Superior temporal gyrus (tissue), 1 donor: ENCODE measurements around the gene PTPN4.

Experiments
- DNase-seq: peaks from one replicate; pipeline ENCODE4 v3.0.0-alpha.2; 2016; ENCODE audit errors: extremely low spot score

Gene PTPN4

DNA sequence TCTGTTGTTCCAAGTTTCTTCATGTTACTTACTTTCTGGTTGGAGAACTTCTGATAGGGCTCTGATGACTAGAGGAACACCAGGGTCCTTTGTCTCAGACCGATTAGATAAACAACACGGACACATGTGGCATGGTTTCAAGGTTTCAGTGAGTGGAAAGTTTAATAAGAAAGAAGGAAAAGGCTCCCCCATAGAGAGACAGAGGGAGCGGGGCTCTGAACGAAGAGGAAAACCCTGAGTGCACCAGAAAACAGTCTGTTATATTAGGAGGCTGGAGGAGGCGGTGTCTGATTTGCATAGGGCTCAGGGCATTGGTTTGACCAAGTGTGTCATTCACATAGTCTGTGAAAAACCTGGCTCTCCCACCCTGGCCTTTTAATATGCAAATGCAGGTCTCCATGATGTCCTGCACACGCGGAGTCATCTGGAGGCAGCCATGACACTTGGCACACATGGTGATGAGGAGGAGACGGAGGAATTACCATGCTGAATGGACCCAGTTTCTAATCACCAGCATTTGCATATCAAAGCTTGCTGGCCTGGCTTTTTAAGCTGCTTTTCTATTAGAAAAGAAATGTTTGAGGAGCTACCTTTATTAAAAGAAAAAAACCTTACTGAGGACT, 94.2 kb downstream of the PTPN4 start:
- DNase-seq, result no peak

DNA sequence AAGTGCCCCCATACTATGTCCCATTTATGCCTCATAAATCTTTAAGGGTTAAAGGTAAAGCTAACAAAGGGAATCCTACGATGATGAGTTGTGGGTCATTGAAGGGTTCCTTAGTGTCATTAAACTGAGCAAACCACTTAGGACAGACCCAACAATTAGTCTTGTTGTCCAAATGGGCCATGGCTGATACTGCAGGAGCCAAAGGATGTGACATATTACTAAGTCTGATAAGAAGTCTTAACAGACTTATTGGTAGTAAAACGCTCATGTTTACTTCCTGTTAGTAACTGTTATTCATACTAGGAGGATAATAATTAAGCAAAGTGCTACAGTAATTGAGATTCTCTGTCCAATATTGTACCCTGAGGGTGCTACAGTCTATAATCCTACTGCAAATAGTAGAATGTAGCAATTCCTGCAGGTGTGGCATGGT, 96.8 kb downstream of the PTPN4 start:
- DNase-seq, result no peak

DNA sequence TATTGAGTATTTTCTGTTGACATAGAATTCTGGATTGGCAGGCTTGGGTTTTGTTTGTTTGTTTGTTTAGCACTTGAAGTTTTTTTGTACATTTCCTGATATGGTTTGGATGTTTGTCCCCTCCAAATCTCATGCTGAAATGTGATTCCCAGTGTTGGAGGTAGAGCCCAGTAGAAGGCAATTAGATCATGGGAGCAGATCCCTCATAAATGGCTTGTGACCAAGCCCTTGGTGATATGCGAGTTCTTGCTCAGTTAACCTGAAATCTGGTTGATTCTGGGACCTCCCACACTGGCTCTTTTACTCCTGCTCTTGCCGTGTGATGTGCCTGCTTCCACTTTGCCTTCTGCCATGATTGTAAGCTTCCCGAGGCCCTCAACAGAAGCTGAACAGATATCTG, 98.0 kb downstream of the PTPN4 start:
- DNase-seq, result no peak

DNA sequence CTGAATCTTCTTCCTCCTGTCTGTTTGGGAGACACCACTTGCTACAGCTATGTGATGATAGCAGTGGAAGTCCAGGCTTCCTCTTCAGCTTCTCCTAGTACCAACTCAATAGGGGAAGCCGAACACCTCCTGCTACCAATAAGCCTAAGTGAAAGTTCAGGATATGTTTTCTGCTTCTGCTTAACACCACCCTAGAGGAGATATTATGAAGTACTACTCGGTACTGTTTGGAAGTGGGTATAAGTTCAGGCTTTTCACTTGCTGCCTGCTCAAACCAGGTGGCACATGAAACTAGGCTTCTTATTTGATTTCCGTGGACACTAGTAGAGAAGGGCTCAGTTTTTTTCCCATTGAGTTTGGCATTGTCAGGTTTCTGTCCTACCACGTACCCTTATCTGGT, 99.8 kb downstream of the PTPN4 start:
- no peak for DNase-seq

DNA sequence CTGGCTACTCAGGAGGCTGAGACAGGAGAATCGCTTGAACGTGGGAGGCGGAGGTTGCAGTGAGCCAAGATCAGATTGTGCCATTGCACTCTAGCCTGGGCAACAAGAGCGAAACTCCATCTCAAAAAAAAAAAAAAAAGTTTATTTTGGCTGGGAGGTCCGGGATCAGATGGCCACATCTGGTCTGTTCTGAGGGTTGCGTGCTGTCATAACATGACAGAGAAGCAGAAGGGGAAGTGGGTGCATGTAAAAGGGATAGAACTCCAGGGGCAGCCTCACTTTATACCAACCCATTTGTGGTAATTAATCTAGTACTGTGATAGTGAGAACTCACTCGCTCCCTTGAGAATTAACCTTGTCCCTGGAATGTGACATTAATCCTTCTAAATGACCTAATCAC, 101.2 kb downstream of the PTPN4 start:
- no peak for DNase-seq

DNA sequence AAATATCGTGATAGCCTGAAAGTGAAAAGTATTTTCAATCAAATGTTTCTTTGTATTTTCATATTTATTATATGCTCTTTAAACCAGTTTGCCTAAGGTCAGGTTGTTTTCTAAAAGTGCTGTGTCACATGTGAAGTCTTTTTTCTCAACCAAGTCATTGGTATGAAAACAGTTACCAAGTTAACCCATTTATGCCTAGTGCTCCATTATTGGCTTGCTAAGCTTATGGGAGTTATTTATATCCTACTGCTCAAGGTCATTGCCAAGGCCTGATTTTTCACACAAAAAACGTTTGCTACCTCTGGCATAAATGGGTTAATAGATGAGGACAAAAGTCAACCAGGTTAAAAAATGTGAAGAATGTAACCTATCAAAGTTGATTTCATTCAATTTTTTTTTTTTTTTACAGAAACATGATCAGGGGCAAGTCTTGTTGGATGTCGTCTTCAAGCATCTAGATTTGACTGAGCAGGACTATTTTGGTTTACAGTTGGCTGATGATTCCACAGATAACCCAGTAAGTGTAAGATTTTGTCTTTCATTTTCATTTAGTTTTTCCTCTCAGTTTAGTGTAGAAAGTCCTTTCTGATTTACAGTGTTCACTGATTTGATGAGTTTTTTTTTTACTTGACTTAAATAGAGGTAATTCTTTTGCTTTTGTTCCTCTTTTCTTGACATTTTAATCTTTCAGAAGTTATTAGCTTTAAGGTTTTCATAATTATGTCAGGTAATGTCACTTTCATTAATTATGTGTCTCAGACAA, 102.6 kb downstream of the PTPN4 start:
- no peak for DNase-seq

DNA sequence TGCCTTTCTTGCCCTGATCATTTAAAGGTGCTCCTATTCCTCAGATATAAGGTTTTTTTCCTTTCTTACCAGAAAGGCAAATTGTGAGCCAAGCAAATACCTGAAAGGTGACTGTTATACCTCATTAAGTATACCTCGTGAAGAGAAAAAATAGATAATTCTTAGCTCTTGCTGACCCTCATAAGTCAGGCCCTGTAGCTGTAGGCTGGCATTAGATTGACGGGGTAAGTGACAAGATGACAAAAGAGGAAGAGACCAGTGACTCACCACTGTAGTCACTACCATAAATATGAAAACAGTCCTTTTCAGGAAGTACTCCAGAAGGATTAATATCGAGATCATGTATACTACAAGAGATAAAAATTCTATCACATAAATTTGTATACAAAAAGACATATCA, 104.6 kb downstream of the PTPN4 start:
- no peak for DNase-seq

DNA sequence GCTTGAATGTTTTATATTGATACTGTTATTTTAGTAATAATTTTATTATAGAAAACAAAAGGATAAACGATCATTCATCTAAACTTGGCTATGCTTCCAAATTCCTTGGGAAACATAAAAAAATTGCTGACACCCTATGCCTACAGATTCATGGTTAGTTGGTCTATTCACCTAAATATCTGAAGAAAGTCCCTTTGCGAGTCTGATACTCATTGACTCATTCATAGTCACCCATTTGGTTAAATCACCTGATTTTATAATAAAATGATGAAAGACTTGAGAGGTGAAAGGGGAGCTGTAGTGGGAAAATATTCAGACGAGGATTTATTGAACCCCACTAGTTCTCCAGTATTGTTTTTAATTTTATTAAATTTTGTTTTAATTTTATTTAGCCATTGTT, 112.0 kb downstream of the PTPN4 start:
- no peak for DNase-seq

DNA sequence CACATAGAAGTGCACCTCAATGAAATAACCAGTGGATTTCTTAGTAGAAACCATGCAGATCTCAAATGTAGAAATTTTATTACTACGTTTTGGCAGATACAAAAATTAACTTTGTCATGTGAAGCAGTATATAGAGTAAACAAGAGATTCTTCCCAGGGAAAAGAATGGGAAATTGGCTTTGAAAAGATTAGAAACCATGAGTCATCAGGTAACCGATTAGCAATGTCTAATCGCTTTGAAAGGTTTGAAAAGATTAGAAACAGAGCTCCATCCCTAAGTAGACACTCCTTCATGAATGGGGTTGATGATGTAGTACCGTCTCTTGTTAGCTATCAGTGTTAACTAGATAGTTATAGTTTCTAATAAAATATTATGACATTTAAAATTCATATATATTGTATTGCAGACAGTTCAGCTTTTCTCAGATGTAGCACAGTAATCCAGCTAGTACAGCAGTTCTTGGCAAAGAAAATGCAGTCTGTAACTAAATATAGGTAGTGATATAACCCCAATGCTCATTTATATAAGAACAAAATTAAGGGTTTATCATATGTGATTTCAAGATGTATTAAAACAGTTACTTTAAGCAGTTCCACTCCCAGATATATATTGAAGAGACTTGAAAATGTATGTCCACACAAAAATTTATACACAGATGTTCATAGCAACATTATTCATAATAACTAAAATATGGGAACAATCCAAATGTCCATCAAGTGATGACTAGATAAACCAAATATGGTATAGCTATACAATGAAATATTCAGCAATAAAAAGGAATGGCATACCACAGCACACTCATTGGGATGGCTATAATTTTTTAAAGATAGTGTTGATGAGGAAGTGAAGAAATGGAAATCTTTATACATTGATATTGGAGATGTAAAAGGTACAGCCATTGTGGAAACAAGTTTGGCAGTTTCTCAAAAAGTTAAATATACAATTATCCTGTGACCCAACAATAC, 113.9 kb downstream of the PTPN4 start:
- no peak for DNase-seq

DNA sequence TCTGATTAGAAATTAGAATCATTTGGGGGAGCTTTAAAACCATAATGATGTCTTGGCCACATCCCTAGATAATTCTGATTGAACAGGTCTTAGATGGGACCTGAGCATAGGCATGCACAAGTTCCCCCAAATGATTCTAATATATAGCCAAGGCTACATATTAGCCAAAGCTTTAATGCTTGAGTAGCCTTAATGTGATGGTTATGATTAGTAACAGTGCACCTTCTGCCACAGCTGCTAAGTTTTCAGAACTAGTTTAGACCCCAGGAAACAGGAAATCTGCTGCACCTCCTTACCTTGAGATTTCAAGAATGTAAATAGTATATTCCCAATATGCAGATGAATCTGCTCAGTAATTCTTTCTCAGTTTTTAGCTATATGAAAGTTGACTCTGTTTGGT, 119.8 kb downstream of the PTPN4 start:
- DNase-seq, result no peak

DNA sequence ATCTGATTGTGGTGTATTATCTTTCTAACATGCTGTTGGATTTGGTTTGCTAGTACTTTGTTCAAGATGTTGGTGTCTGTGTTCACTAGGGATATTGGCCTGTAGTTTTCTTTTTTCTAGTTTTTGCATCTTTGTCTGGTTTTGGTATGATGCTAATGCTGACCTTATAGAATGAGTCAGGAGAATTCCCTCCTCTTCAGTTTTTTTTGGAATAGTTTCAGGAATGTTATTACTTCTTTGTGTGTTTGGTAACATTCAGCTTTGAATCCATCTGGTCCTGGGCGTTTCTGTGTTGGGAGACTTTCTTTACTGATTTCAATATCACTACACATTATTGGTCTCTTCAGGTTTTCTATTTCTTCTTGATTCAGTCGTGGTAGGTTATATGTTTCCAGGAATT, 129.0 kb downstream of the PTPN4 start:
- DNase-seq, result no peak

DNA sequence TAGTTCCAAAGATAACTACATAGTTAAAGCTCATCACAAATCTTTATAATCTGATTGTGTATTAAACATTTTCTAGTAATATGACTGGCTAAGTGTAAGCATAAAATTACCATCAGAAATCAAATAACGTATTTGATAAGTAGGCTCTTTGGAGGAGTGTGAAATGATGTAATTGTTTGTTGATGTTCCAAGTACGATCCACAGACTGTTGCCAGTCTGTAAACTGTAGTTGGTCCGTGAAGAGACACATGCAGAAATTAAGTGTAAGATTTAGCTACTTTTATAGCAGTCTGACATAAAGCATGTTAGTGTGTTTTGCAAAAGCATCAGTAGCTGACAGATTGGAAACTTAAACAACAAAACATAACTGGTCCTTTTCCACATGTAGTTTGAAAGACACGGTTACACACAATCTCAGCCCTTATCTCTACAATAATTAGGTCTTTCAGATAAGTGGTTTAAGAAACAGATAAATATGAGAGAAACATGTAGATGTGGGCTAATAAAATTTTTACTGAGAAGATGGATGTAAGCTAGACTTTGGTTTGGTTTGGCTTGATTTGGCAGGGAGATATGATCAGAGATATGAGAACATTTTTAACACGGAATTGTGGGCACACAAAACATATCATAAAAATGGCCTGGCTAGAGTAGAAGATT, 138.1 kb downstream of the PTPN4 start:
- DNase-seq, result no peak

DNA sequence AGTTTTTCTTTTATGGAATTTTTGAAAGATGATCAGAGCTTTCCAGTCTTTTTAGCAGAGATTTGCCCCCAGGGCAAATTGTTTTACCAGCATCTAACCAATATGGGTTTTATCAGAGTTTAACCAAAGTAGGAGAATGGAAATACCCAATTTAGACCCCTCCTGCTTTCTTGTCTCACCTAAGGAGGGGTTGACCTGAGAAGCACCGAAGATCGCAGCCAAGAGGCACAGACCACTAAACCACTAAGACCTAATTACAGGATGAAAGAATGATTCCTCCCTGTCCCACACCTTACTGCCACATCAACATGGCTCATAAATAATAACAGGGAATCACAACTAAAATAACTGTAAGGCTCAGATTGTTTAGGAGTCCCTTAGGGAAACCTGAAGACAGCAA, 141.3 kb downstream of the PTPN4 start:
- DNase-seq, result no peak

DNA sequence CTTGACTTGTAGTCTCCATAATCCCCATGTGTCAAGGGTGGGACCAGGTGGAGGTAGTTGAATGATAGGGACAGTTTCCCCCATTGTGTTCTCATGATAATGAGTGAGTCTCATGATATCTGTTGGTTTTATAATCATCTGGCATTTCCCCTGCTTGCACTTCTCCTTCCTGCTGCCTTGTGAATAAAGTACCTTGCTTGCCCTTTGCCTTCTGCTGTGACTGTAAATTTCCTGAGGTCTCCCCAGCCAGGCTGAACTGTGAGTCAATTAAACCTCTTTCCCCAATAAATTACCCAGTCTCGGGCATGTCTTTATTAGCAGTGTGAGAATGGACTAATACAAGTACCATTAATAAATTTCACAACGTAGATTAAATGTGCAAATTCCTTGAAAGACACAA, 150.8 kb downstream of the PTPN4 start:
- no peak for DNase-seq

DNA sequence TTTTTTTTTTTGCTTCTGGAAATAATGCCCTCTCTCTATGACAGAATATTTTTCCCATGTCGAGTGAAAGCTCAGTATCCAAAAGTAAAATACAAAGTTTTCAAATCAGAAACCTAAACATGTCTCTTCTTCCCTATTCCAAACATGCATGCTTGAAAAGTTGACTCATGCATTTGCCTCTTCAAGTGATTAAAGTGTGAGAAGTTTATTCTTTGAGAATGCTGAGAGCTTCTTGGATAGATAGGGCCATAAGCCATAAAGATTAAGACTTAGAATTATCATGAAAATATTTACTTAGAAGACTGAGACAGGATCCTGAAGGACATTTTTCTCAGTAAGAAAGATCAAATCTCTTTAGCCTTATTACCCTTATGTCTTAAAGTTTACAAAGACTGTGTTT, 154.5 kb downstream of the PTPN4 start:
- DNase-seq, result no peak

DNA sequence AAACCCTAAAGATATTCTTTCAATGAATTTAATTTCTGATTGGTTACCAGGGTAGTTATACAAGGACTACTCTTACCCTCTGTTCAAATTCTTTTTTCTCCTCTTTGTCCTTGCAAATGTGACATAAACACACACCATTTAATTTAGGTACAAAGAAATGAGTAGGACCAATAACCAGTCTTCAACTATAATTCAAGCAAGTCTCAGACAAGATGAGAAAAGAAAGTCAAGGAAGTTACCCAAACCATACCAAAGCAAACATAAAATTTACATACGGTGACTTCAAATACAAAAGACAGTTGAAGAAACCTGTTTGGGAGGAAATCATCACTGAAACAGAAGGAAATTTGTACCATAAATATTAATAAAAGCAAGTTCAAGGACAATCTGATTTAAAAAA, 162.1 kb downstream of the PTPN4 start:
- no peak for DNase-seq

DNA sequence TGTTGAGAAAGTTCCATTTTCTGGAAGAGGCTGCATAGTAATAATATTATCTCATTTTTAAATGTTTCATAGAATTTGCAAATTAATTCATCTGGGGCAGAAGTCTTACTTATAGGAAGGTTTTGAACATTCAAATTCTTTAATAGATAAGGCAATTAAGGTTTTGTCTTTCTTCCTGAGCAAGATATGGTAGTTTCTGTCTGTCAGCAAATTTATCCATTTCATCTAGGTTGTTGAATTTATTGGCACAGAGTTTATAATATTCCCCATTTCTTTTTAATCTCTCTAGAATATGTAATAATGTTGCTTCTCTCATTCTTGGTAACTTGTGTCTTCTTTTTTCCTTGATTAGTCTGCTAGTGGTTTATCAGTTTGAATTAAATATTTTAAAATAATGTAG, 163.0 kb downstream of the PTPN4 start:
- DNase-seq, result no peak

DNA sequence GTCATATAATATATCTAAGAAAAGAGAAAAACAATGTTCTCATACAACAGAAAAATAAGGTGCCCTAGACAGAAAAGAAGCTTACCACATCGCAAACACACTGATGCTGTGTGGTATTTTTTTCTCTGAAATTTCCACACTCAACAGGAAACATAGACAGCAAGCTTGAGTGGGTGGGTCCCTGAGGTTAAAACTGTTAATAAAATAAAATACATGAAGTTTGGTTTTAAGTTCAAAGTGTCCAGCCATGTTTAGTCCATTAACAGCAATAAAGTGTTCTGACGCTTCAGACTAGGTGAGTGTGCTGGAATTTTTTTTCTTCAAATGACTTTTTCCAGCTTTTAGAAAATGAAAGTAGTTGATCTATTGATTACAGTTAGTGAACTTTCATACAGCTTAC, 169.8 kb downstream of the PTPN4 start:
- no peak for DNase-seq

DNA sequence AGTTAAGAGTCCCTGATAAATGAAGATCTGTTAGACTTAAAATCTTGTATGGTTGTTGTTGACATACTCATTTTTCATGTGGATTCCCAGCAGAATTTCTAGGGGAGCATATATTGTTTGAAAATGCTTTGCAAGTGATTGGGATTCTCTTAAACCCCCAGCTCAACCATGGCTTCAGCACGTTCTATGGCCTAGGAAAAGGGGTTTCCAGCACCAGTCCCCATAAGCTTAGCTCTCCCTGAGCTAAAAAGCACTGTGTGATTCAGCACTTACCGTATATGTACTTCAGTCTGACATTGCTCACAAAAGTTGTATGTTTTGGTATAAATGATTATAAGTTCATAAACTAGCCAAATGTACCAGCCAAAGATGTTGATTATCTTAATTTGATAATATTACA, 173.1 kb downstream of the PTPN4 start:
- no peak for DNase-seq

DNA sequence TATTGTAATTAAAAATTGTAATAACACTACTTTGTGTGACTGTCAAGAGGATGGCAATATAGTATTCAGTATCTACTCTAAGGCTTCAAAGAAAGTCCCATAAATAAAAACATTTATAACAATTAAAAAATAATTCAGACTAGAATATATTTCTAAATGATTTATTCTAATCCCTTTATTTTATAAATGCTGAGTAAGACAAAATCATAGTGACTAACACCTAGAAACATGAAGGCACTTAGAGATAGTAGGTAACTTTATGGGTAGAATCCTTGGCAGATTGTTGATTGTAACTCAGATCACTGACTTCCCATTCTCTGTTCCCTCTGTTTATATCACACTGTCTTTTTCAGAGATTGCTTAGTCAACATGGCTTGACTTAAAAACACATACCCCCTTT, 174.6 kb downstream of the PTPN4 start:
- DNase-seq, result no peak

DNA sequence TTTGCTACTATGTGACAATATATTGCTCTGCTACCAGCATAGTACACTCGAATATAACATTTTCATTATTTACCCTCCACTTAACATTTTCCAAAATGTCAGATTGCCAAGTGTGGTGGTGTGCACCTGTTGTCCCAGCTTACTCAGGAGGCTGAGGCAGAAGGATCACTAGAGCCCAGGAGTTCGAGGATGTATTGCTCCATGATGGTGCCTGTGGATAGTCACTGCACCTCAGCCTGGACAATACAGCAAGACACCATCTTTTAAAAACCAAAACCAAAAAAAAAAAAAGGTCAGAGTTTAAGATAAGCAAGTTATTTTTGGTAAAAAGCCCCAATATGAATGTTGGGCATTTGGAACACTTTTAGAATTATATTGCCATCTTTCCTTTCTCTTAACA, 178.0 kb downstream of the PTPN4 start:
- DNase-seq, result no peak

DNA sequence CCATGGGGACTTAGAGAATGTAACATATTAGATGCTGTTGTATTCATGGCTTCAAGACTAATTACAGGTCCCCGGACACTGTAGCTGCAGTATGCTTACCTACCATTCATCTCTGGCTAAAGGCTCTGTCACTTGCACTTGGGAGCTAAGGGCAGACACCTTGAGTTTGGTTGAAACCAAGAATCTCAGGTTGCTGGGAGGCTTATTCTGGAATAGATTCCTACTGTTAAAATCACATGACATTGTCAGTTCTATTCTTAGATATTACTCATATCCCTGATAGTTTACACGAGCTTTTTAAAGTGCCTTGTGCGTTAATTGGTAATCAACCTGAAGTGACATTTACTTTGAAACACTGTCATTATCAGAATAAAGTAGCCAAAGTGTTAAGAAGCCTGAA, 180.2 kb downstream of the PTPN4 start:
- no peak for DNase-seq
